Ishikawa (cell line): Measurements from ENCODE around the gene SCG3.
A peak's percentile ranks its signal among the peaks of the same experiment; 100 is the strongest.

ENCODE experiments used
- CEBPB ChIP-seq: IDR thresholded peaks from 2 replicates; pipeline ENCODE4 v1.6.1; 2012
- CREB1 ChIP-seq: IDR thresholded peaks from 2 replicates; pipeline ENCODE4 v1.6.1; 2012; ENCODE audit warnings: low read depth
- EGR1 ChIP-seq: IDR thresholded peaks from 2 replicates; pipeline ENCODE4 v1.6.1; 2012
- EP300 ChIP-seq: IDR thresholded peaks from 2 replicates; pipeline ENCODE4 v1.6.1; 2012; ENCODE audit warnings: borderline replicate concordance
- FOXM1 ChIP-seq: IDR thresholded peaks from 2 replicates; pipeline ENCODE4 v1.6.1; 2012; ENCODE audit warnings: low read depth, borderline replicate concordance
- NFIC ChIP-seq: IDR thresholded peaks from 2 replicates; pipeline ENCODE4 v1.6.1; 2012
- RAD21 ChIP-seq: IDR thresholded peaks from 2 replicates; pipeline ENCODE4 v1.6.1; 2012; ENCODE audit warnings: low read depth
- TAF1 ChIP-seq: IDR thresholded peaks from 2 replicates; pipeline ENCODE4 v1.6.1; 2012; ENCODE audit warnings: low read depth, mild to moderate bottlenecking
- TCF12 ChIP-seq: IDR thresholded peaks from 2 replicates; pipeline ENCODE4 v1.6.1; 2012; ENCODE audit warnings: low read depth
- TEAD4 ChIP-seq: IDR thresholded peaks from 2 replicates; pipeline ENCODE4 v1.6.1; 2012
- USF1 ChIP-seq: IDR thresholded peaks from 2 replicates; pipeline ENCODE4 v1.6.1; 2012
- YY1 ChIP-seq: IDR thresholded peaks from 2 replicates; pipeline ENCODE4 v1.6.1; 2012; ENCODE audit warnings: low read depth
- ZBTB7A ChIP-seq: IDR thresholded peaks from 2 replicates; pipeline ENCODE4 v1.6.1; 2012; ENCODE audit warnings: low read depth
- TF ChIP-seq, protein P1 (sequence below): IDR thresholded peaks from 2 replicates; pipeline ENCODE4 v1.6.1; 2012; ENCODE audit warnings: low read depth, mild to moderate bottlenecking
- TF ChIP-seq, protein P2 (sequence below): IDR thresholded peaks from 2 replicates; pipeline ENCODE4 v1.6.1; 2012

Gene SCG3

DNA sequence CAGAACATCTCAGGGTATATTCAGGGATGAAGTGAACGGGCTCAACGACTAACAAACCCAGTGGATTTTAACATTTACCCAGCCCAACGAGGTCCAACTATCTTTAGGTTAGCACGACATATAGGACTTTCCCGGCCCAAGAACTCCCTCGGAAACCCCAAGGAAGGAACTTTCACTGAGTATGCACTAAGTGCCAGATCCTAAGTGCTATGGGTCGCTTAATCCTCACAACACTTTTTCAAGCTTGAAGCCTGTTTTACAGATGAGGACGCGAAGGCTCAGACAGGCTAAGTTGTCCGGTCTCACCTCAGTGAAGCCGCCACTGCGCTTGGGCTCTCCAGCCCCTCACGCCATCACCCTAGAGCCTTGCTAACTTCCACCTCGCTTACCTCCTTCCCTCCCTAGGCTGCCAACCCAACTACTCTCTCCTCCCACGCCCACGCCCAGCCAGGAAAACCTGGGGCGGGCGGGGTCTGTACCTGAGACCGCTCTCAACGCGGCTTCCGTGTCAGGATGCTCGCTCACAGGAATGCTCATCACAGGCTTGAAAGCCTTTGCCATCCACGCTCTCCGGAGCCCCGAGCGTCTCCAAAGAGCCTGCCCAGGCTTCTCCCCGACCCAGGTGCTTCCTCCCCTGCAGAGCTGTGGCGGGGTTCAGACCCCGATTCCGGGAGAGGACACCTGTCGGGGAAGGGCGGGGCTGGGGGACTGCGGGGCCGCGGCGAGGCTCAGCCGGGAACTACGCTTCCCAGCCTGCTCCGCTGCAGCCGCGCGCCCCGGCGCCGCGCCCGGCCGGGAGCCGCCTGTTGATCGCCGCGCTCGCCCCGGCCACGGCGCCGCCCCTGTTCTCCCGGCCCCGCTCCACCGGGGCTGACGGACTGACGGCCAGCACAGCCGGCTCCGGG lies 69.7 kb downstream of the SCG3 start, which contains the start of gene TMOD2:
TSS of gene TMOD2 (plus strand) at position 806 of the 905 bp plus-strand sequence. CDS start 14,845 bp downstream, outside the sequence.
- TF ChIP-seq EGR1: peak; percentile 85
- TF ChIP-seq ZBTB7A: no peak

DNA sequence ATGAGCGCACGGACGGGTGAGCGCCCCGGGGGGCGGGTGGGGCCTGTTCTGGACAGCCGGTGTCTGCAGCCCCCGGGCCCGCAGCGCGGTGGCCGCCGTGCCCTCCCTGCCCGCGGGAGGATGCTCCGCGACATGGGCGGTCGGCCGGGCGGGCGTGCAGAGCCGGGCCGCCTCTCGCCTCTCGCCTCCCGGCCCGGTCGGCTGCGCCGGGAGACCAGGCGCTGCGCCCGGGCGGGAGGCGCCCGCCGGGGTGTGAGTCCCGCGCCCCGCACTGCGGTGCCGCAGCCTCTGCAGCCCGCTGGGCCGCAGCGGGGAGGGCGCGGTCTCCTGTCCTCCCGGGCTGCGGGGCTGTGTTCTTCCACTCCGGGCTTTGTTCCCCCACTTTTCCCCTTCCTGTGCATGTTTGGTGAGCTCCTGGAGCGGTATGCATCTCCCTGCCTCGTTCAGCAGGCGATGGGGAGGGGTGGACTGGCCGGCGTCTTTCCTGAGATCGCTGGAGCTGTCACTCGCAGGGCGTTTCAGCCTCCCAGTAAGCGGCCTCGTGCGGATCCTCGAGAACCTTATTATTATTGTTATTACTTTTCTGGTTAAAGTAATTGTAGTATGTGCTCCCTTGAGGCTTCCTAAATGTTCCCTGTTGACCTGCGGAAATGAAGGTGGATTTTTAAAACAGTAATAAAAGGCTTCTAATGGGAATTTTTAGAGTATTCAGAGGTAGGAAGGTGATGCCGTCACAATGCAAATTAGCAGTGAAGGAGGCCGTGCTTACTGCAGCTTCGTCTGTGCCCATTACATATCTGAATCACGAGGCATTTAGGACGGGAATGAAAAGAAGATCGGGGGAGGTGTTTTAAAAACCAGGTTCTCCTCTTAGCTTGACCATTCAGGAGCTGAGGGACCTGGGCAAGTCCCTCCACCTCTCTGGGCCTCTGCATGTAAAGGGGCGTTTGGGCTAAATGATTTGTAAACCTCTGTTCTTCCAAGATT lies 70.7 kb downstream of the SCG3 start:
- no peak for TF ChIP-seq CREB1
- no peak for TF ChIP-seq TCF12
- TF ChIP-seq EP300: no peak

GRCh38 chr15:51752888-51753287 lies 71.6 kb downstream of the SCG3 start:
- TF ChIP-seq FOXM1 (no peak), NFIC (no peak), CREB1 (no peak), TCF12 (no peak), USF1 (no peak), RAD21 (no peak), EP300 (no peak), TEAD4 (no peak)
- TF ChIP-seq, protein P1, sequence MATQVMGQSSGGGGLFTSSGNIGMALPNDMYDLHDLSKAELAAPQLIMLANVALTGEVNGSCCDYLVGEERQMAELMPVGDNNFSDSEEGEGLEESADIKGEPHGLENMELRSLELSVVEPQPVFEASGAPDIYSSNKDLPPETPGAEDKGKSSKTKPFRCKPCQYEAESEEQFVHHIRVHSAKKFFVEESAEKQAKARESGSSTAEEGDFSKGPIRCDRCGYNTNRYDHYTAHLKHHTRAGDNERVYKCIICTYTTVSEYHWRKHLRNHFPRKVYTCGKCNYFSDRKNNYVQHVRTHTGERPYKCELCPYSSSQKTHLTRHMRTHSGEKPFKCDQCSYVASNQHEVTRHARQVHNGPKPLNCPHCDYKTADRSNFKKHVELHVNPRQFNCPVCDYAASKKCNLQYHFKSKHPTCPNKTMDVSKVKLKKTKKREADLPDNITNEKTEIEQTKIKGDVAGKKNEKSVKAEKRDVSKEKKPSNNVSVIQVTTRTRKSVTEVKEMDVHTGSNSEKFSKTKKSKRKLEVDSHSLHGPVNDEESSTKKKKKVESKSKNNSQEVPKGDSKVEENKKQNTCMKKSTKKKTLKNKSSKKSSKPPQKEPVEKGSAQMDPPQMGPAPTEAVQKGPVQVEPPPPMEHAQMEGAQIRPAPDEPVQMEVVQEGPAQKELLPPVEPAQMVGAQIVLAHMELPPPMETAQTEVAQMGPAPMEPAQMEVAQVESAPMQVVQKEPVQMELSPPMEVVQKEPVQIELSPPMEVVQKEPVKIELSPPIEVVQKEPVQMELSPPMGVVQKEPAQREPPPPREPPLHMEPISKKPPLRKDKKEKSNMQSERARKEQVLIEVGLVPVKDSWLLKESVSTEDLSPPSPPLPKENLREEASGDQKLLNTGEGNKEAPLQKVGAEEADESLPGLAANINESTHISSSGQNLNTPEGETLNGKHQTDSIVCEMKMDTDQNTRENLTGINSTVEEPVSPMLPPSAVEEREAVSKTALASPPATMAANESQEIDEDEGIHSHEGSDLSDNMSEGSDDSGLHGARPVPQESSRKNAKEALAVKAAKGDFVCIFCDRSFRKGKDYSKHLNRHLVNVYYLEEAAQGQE: no peak
- TF ChIP-seq, protein P2, sequence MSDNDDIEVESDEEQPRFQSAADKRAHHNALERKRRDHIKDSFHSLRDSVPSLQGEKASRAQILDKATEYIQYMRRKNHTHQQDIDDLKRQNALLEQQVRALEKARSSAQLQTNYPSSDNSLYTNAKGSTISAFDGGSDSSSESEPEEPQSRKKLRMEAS: no peak

GRCh38 chr15:51754267-51754666 lies 73.0 kb downstream of the SCG3 start:
- TF ChIP-seq EGR1: no peak
- TF ChIP-seq CREB1: no peak
- no peak for TF ChIP-seq EP300
- TF ChIP-seq FOXM1: no peak
- TF ChIP-seq, protein P1: no peak
- no peak for TF ChIP-seq YY1
- no peak for TF ChIP-seq NFIC
- TF ChIP-seq TCF12: no peak
- TF ChIP-seq TAF1: no peak
- no peak for TF ChIP-seq RAD21

DNA sequence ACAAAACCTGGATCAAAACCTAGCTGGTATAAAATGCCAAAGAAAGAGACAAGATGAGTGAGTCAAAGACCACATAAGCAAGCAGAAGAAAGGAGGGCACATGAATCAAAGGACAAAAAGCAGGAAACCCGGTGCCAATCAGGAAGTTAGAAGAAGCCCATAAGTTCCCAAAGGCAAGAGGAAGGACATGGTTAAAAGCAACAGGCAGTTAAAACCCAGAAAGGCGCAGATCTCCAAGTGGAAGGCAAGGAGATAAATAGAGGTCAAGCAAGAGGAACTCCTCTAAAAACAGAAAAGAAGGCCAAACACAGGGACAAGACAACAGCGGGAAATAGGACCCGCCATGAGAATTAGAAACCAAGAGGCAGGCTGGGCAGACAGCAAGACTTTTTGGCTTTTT lies 74.5 kb downstream of the SCG3 start:
- TF ChIP-seq, protein P2: no peak
- TF ChIP-seq EP300 (no peak), TAF1 (no peak)

DNA sequence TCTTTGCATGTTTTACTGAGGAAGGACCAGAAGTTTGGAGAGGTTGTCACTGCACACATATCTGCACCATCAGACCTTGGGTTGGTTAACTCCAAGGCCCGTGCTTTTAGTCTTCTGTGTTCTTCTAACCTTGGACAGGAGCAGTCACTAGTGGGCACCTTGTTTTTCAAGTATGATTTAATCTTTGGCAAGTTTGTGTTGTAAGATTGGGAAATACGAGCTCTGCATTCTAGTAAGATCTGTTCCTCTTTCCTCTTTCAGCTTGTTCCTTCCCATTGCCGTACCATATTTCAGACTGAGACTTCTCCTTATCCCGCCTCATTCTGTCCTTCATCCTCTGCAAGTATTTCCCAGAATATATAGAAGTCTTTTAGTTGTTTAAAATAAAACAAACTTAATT lies 75.2 kb downstream of the SCG3 start:
- TF ChIP-seq ZBTB7A: no peak
- no peak for TF ChIP-seq USF1
- TF ChIP-seq RAD21: no peak
- no peak for TF ChIP-seq CEBPB
- no peak for TF ChIP-seq FOXM1
- no peak for TF ChIP-seq EGR1
- TF ChIP-seq TAF1: no peak
- no peak for TF ChIP-seq YY1
- TF ChIP-seq, protein P1: no peak
- TF ChIP-seq, protein P2: no peak
- TF ChIP-seq TEAD4: no peak
